Activated CD8-positive, alpha-beta memory T cell treated with anti-CD3 and anti-CD28 coated beads, Interleukin-2, amount 50 U/mL, for 1 hour (primary cell): ENCODE measurements around the gene SQSTM1.
"Not testable (repeated sequence)": the region's sequence is repeated elsewhere in the genome, so short reads cannot be mapped to it uniquely, and the experiment has no call there.

Experiments
- DNase-seq: peaks from one replicate; pipeline ENCODE4 v3.0.0-alpha.2; 2020; ENCODE audit errors: extremely low read depth

SQSTM1 gene

GRCh38 chr5:179858586-179859427 lies 38.1 kb downstream of the SQSTM1 start, which contains the start of gene MRNIP:
TSS of gene MRNIP (minus strand) at chr5:179858817. CDS start at chr5:179858796, 21 bp downstream.
- peak; percentile 70 for DNase-seq

GRCh38 chr5:179860301-179860700 lies 39.6 kb downstream of the SQSTM1 start:
- DNase-seq, result no peak

GRCh38 chr5:179862296-179862695 lies 41.6 kb downstream of the SQSTM1 start:
- no peak for DNase-seq

- no peak for DNase-seq
These were observed 42.2 kb downstream of the SQSTM1 start for GRCh38 chr5:179862891-179863290.

GRCh38 chr5:179863449-179864085 lies 42.9 kb downstream of the SQSTM1 start:
- DNase-seq, result no peak

GRCh38 chr5:179864686-179865085 lies 44.0 kb downstream of the SQSTM1 start:
- no peak for DNase-seq

- no peak for DNase-seq
These were observed 45.0 kb downstream of the SQSTM1 start for GRCh38 chr5:179865491-179866240.

- no peak for DNase-seq
These were observed 45.8 kb downstream of the SQSTM1 start for GRCh38 chr5:179866241-179867078.

- DNase-seq, result no peak
These were observed 46.4 kb downstream of the SQSTM1 start for GRCh38 chr5:179867079-179867465.

GRCh38 chr5:179867476-179867875 lies 46.8 kb downstream of the SQSTM1 start:
- no peak for DNase-seq

GRCh38 chr5:179868541-179868940 lies 47.8 kb downstream of the SQSTM1 start:
- DNase-seq, result no peak

- no peak for DNase-seq
These were observed 48.4 kb downstream of the SQSTM1 start for GRCh38 chr5:179869101-179869500.

GRCh38 chr5:179869641-179870402 lies 49.1 kb downstream of the SQSTM1 start:
- no peak for DNase-seq

GRCh38 chr5:179870403-179870903 lies 49.7 kb downstream of the SQSTM1 start:
- DNase-seq, result no peak

GRCh38 chr5:179870952-179871351 lies 50.2 kb downstream of the SQSTM1 start:
- no peak for DNase-seq

- DNase-seq, result not testable (repeated sequence)
These were observed 50.8 kb downstream of the SQSTM1 start for GRCh38 chr5:179871533-179871932.

GRCh38 chr5:179872055-179872827 lies 51.5 kb downstream of the SQSTM1 start:
- no peak for DNase-seq

- DNase-seq, result no peak
These were observed 52.3 kb downstream of the SQSTM1 start for GRCh38 chr5:179872828-179873575.

GRCh38 chr5:179873588-179874110 lies 52.9 kb downstream of the SQSTM1 start:
- no peak for DNase-seq
